ENCODE results near the gene NDUFA13. TPM values are rescaled to one million over a fixed set of nuclear protein-coding genes. Genes with fewer than 3 reads are reported as not detected.

Gene NDUFA13
- total RNA-seq, 1 experiment from 2014 or later = 489 TPM

DNA sequence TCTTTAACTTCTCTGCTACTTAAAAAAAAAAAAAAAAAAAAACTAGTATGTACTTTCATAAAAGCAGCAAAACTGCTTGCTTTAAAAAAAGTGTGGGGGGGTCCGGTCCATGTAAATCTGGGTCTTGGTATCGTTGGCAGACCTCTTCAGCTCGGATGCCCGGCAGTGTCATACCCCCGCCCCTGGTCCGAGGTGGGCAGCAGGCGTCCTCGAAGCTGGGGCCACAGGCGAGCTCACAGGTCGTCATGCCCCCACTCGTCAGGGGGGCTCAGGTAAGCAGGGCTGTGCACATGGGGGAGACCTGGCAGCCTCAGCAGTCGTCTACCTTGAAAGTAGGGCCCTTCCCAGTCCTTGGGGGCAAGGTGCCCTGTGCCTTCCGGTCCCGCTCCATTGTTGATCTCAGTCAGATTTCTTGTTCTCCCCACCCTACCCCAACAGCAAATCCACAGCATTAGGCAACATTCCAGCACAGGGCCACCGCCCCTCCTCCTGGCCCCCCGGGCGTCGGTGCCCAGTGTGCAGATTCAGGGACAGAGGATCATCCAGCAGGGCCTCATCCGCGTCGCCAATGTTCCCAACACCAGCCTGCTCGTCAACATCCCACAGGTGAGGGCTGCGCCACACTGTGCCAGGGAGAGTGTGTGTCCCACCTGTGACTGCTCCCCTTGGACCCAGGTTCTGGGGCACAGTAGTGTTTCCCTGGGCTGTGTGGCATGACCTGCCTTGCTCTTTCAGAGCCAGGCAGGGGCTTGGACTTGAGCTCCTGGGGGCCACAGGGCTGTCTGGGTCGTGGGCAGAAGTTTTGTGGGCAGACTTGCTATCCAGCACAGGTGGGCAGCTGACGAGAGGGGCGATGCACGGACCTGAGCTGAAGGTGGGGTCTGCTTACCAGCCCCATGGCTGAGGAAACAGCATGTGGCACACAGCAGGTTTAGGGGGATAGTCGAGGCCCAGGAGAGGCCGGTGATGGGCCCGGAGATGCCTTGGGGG lies 20.1 kb upstream of the NDUFA13 start:
- no CpG with 5 or more reads among the region's 30 CpGs for WGBS (ENCODE audit: extremely low coverage, insufficient read length, low lambda C conversion rate)
- H3K79me2 ChIP-seq (ENCODE audit: insufficient read depth, low read length) = peaks cover under 1% of the 10 kb centered on the region; the same call in 1 of the 2 replicates
- H2AK5ac ChIP-seq (ENCODE audit: insufficient read length, low read length) = no peak overlapping the region
- H2BK120ac ChIP-seq (ENCODE audit: low read depth, low read length, poor library complexity, severe bottlenecking) = no peak overlapping the region
- no peak overlapping the region for H3K9ac ChIP-seq (ENCODE audit: extremely low read depth, insufficient read length, low read length)
- no peaks in the 10 kb centered on the region for H3K79me1 ChIP-seq (ENCODE audit: insufficient read depth, low read depth, low read length, poor library complexity, severe bottlenecking)
- no peak overlapping the region for H2AFZ ChIP-seq (ENCODE audit: low read length)
- no peak overlapping the region for H3T11ph ChIP-seq (ENCODE audit: low read length)
- no peaks in the 10 kb centered on the region for H3K27me3 ChIP-seq (ENCODE audit: insufficient read depth, low read length)
- no peak overlapping the region for H2BK15ac ChIP-seq (ENCODE audit: low read depth, low read length)
- DNase-seq = no peak
- no peak overlapping the region for H4K8ac ChIP-seq (replicated peaks; ENCODE audit: insufficient read length, low read depth, low read length)
- H3K27me3 Mint-ChIP-seq (ENCODE audit: low read depth) = no peaks in the 10 kb centered on the region
- TF ChIP-seq, protein P1, sequence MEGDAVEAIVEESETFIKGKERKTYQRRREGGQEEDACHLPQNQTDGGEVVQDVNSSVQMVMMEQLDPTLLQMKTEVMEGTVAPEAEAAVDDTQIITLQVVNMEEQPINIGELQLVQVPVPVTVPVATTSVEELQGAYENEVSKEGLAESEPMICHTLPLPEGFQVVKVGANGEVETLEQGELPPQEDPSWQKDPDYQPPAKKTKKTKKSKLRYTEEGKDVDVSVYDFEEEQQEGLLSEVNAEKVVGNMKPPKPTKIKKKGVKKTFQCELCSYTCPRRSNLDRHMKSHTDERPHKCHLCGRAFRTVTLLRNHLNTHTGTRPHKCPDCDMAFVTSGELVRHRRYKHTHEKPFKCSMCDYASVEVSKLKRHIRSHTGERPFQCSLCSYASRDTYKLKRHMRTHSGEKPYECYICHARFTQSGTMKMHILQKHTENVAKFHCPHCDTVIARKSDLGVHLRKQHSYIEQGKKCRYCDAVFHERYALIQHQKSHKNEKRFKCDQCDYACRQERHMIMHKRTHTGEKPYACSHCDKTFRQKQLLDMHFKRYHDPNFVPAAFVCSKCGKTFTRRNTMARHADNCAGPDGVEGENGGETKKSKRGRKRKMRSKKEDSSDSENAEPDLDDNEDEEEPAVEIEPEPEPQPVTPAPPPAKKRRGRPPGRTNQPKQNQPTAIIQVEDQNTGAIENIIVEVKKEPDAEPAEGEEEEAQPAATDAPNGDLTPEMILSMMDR (conservative IDR thresholded peaks at IDR 0.05) = no peak
- H3K23me2 ChIP-seq (ENCODE audit: insufficient read length, low read depth, low read length, poor library complexity, severe bottlenecking) = no peaks in the 10 kb centered on the region
- no peak overlapping the region for H3K23ac ChIP-seq (ENCODE audit: insufficient read length, low read depth, low read length)
- H3K4me3 Mint-ChIP-seq = no peak overlapping the region
- H3K4me1 ChIP-seq (ENCODE audit: insufficient read depth, low read length) = no peaks in the 10 kb centered on the region
- peak overlapping the region in 1 of 3 experiments; percentile 34; a peak in 2 of 7 replicates for H3K27ac Mint-ChIP-seq
- H3K14ac ChIP-seq (ENCODE audit: insufficient read depth, low read length) = no peak overlapping the region
- H4K91ac ChIP-seq (ENCODE audit: insufficient read length, low read depth, low read length) = no peak overlapping the region
- H3K4me2 ChIP-seq (ENCODE audit: insufficient read depth, insufficient read length, low read length) = no peak overlapping the region
- H2BK12ac ChIP-seq (ENCODE audit: insufficient read length, low read depth, low read length) = no peak overlapping the region
- H3K9me3 ChIP-seq (ENCODE audit: control insufficient read depth, low read depth, low read length) = no peaks in the 10 kb centered on the region
- no peaks in the 10 kb centered on the region for H3K9me3 Mint-ChIP-seq
- H2BK20ac ChIP-seq (ENCODE audit: low read depth, low read length, poor library complexity, severe bottlenecking) = no peak overlapping the region
- no peak overlapping the region for H3K56ac ChIP-seq (ENCODE audit: insufficient read length, low read depth, low read length)
- H3K18ac ChIP-seq (ENCODE audit: insufficient read length, low read depth, low read length) = no peak overlapping the region
- peaks cover 35 to 88% (median 81%) of the 10 kb centered on the region in 3 experiments; a peak in 6 of 7 replicates for H3K36me3 Mint-ChIP-seq (ENCODE audit: insufficient read depth in 1 of 3, low read depth in 3 of 3)
- H2BK5ac ChIP-seq (ENCODE audit: insufficient read length, low read length) = no peak overlapping the region
- H4K5ac ChIP-seq (ENCODE audit: insufficient read length, low read depth, low read length) = no peak overlapping the region
- H4K20me1 ChIP-seq (ENCODE audit: control insufficient read depth, insufficient read depth, insufficient read length) = no peaks in the 10 kb centered on the region
- H3K4me1 Mint-ChIP-seq = peaks cover 6 to 7% of the 10 kb centered on the region in 2 experiments; a peak in 2 of 4 replicates
- no peak overlapping the region for H3K27ac ChIP-seq (ENCODE audit: insufficient read length, low read depth, low read length)
- no peak overlapping the region for H3K4ac ChIP-seq (ENCODE audit: low read depth, low read length)

All from H9 (cell line).